Measurements from ENCODE around the gene ITGA4. TPM values are rescaled to one million over a fixed set of nuclear protein-coding genes. Genes with fewer than 3 reads are reported as not detected.

The ITGA4 gene
- total and polyA plus RNA-seq, 2 donors (not counting 3 experiments of a cell fraction or from before 2014, with no cell fraction given), result 1.5 to 2.8 TPM

GRCh38 chr2:181523756-181524155, 66.6 kb downstream of the ITGA4 start:
- no peaks in the 10 kb centered on the region for H3K27me3 ChIP-seq (ENCODE audit: control insufficient read depth in 2 of 2, insufficient read depth in 2 of 2, low read length in 2 of 2)
- no peak for DNase-seq (ENCODE audit: low read depth, low spot score)
- CTCF ChIA-PET, result interaction anchor here (0.7 to 0.9 kb wide), 2 partner anchors 11 to 339 kb away, joined by 3 read pairs; no protein-coding TSS in a partner anchor
- no peak for FAIRE-seq
- POLR2A ChIA-PET, result no interaction called here
- no peaks in the 10 kb centered on the region for H3K79me2 ChIP-seq (ENCODE audit: control insufficient read depth, insufficient read depth, low read length)
- H2AFZ ChIP-seq (ENCODE audit: low read depth, low read length), result no peak overlapping the region
- H4K20me1 ChIP-seq (replicated peaks; ENCODE audit: control insufficient read depth, extremely low read depth, insufficient read depth, low read length), result no peaks in the 10 kb centered on the region
- no TSS peak for BruUV-seq (replicated peaks)
- dilution Hi-C loops (cut with MboI; ENCODE audit: extremely low pct_ligation_motif_present, low sequenced_read_pairs) (no loop called here), intact Hi-C loops (cut with micrococcal nuclease) (no loop called here)
- TF ChIP-seq FOS (IDR thresholded peaks at IDR 0.05; ENCODE audit: borderline replicate concordance, insufficient read depth, low read length) (no peak), EZH2 (IDR thresholded peaks at IDR 0.05; ENCODE audit: borderline replicate concordance, low read depth, low read length, severe bottlenecking) (no peak), GATA2 (IDR thresholded peaks at IDR 0.05; ENCODE audit: insufficient read depth, insufficient read length, low read depth, low read length) (no peak), POLR2AphosphoS5 (IDR thresholded peaks at IDR 0.05; ENCODE audit: insufficient read depth, low read depth, low read length) (no peak), MAX (IDR thresholded peaks at IDR 0.05; ENCODE audit: insufficient read depth, insufficient read length) (no peak), MYC (IDR thresholded peaks at IDR 0.05; ENCODE audit: low read depth, low read length) (no peak)
- H3K36me3 ChIP-seq (ENCODE audit: control insufficient read depth in 2 of 2, extremely low read depth in 1 of 2, insufficient read depth in 2 of 2, low read length in 2 of 2), result no peaks in the 10 kb centered on the region
- no peak overlapping the region for H3K4me2 ChIP-seq (ENCODE audit: insufficient read depth, low read length)
- H3K9ac ChIP-seq (replicated peaks; ENCODE audit: extremely low read depth, insufficient read depth, low read length), result no peak overlapping the region
- no peaks in the 10 kb centered on the region for H3K9me3 ChIP-seq (replicated peaks; ENCODE audit: control insufficient read depth, insufficient read depth, low read length)
- H3K9me1 ChIP-seq (replicated peaks; ENCODE audit: control insufficient read depth, extremely low read depth, insufficient read depth, low read length), result no peaks in the 10 kb centered on the region
- no peak overlapping the region for H3K4me3 ChIP-seq (replicated peaks in 1 of 3; ENCODE audit: insufficient read depth in 1 of 3, low read depth in 1 of 3, low read length in 3 of 3)
- H3K4me1 ChIP-seq (ENCODE audit: control insufficient read depth, extremely low read depth, insufficient read depth, low read length), result no peaks in the 10 kb centered on the region
- H3K27ac ChIP-seq (ENCODE audit: insufficient read depth, low read depth, low read length), result no peak overlapping the region

GRCh38 chr2:181526014-181526413, 68.8 kb downstream of the ITGA4 start:
- no peak for FAIRE-seq
- Histone ChIP-seq H2AFZ (ENCODE audit: low read depth, low read length) (no peak overlapping the region), H3K27ac (ENCODE audit: insufficient read depth, low read depth, low read length) (no peak overlapping the region), H4K20me1 (replicated peaks; ENCODE audit: control insufficient read depth, extremely low read depth, insufficient read depth, low read length) (no peaks in the 10 kb centered on the region), H3K9me3 (replicated peaks; ENCODE audit: control insufficient read depth, insufficient read depth, low read length) (no peaks in the 10 kb centered on the region), H3K79me2 (ENCODE audit: control insufficient read depth, insufficient read depth, low read length) (no peaks in the 10 kb centered on the region), H3K9me1 (replicated peaks; ENCODE audit: control insufficient read depth, extremely low read depth, insufficient read depth, low read length) (no peaks in the 10 kb centered on the region), H3K27me3 (ENCODE audit: control insufficient read depth in 2 of 2, insufficient read depth in 2 of 2, low read length in 2 of 2) (no peaks in the 10 kb centered on the region), H3K4me3 (replicated peaks in 1 of 3; ENCODE audit: insufficient read depth in 1 of 3, low read depth in 1 of 3, low read length in 3 of 3) (no peak overlapping the region), H3K36me3 (ENCODE audit: control insufficient read depth in 2 of 2, extremely low read depth in 1 of 2, insufficient read depth in 2 of 2, low read length in 2 of 2) (no peaks in the 10 kb centered on the region), H3K9ac (replicated peaks; ENCODE audit: extremely low read depth, insufficient read depth, low read length) (no peak overlapping the region), H3K4me1 (ENCODE audit: control insufficient read depth, extremely low read depth, insufficient read depth, low read length) (no peaks in the 10 kb centered on the region), H3K4me2 (ENCODE audit: insufficient read depth, low read length) (no peak overlapping the region)
- intact Hi-C loops (cut with micrococcal nuclease), result no loop called here
- ChIA-PET CTCF (no interaction called here), POLR2A (no interaction called here)
- TF ChIP-seq MAX (IDR thresholded peaks at IDR 0.05; ENCODE audit: insufficient read depth, insufficient read length) (no peak), GATA2 (IDR thresholded peaks at IDR 0.05; ENCODE audit: insufficient read depth, insufficient read length, low read depth, low read length) (no peak), POLR2A (IDR thresholded peaks at IDR 0.05; ENCODE audit: low read depth, low read length) (no peak), CTCF (IDR thresholded peaks at IDR 0.05; ENCODE audit: extremely low read depth in 1 of 2, insufficient read depth in 1 of 2, low read depth in 1 of 2, low read length in 2 of 2) (no peak), POLR2AphosphoS5 (IDR thresholded peaks at IDR 0.05; ENCODE audit: insufficient read depth, low read depth, low read length) (no peak), FOS (IDR thresholded peaks at IDR 0.05; ENCODE audit: borderline replicate concordance, insufficient read depth, low read length) (no peak), MYC (IDR thresholded peaks at IDR 0.05; ENCODE audit: low read depth, low read length) (no peak), EZH2 (IDR thresholded peaks at IDR 0.05; ENCODE audit: borderline replicate concordance, low read depth, low read length, severe bottlenecking) (no peak)
- BruUV-seq (replicated peaks), result no TSS peak
- dilution Hi-C loops (cut with MboI; ENCODE audit: extremely low pct_ligation_motif_present, low sequenced_read_pairs), result no loop called here
- no peak for DNase-seq (ENCODE audit: low read depth, low spot score)

All from endothelial cell of umbilical vein (primary cell).